Osteoblast (primary cell): ENCODE data around the gene PSD2. TPM values are rescaled to one million over a fixed set of nuclear protein-coding genes. Genes with fewer than 3 reads are reported as not detected.

ENCODE experiments used
- DNase-seq: peaks from one replicate; pipeline ENCODE4 v3.0.0; 2011; ENCODE audit warnings: low spot score, mixed read lengths; ENCODE audit not compliant: insufficient read length; ENCODE audit errors: missing footprints
- H2AFZ ChIP-seq: 2 replicates; pipeline ENCODE4 v1.6.0; 2011; ENCODE audit warnings: mild to moderate bottlenecking, low read length
- H3K27ac ChIP-seq: 2 replicates; pipeline ENCODE4 v1.5.1; 2011; ENCODE audit warnings: mild to moderate bottlenecking, low read depth, low read length, moderate library complexity
- H3K27me3 ChIP-seq: 2 replicates; pipeline ENCODE4 v1.6.0; 2012; ENCODE audit warnings: mild to moderate bottlenecking, control low read depth, inconsistent platforms, low read length, moderate library complexity; ENCODE audit not compliant: insufficient read depth
- H3K36me3 ChIP-seq: 2 replicates; pipeline ENCODE4 v1.5.1; 2011; ENCODE audit warnings: mild to moderate bottlenecking, low read length, control low read depth, moderate library complexity; ENCODE audit not compliant: insufficient read depth
- H3K4me1 ChIP-seq: 2 replicates; pipeline ENCODE4 v1.5.1; 2011; ENCODE audit warnings: mild to moderate bottlenecking, low read length, control low read depth, moderate library complexity; ENCODE audit not compliant: insufficient read depth
- H3K4me2 ChIP-seq: 2 replicates; pipeline ENCODE4 v1.6.0; 2011; ENCODE audit warnings: mild to moderate bottlenecking, low read length; ENCODE audit not compliant: insufficient read depth
- H3K4me3 ChIP-seq: fragments of 200-600 bp; sonication (generic); 3 replicates; pipeline ENCODE4 v1.5.1; 2012; ENCODE audit warnings: mild to moderate bottlenecking, low read length, inconsistent platforms; ENCODE audit not compliant: insufficient read depth
- H3K79me2 ChIP-seq: 2 replicates; pipeline ENCODE4 v1.6.0; 2012; ENCODE audit warnings: mild to moderate bottlenecking, low read length, control low read depth, inconsistent platforms; ENCODE audit not compliant: insufficient read depth
- H3K9me3 ChIP-seq: 2 replicates; pipeline ENCODE4 v1.5.1; 2011; ENCODE audit warnings: low read depth, low read length, control low read depth
- H4K20me1 ChIP-seq: 2 replicates; pipeline ENCODE4 v1.6.0; 2012; ENCODE audit warnings: mild to moderate bottlenecking, low read length, control low read depth; ENCODE audit not compliant: insufficient read depth
- total RNA-seq: library from RNA; depleted of rRNA; stranded (reverse); fragments of >200 nt; gene quantifications from 2 replicates; pipeline ENCODE4 v1.2.3, GENCODE V29; 2012
- TF ChIP-seq, protein P1 (sequence below): IDR thresholded peaks from 2 replicates; pipeline ENCODE4 v1.5.1; 2011; ENCODE audit warnings: mild to moderate bottlenecking, low read depth, low read length, moderate library complexity; ENCODE audit errors: extremely low read depth

The PSD2 gene
- total RNA-seq, 1 donor = 0.36 TPM

DNA sequence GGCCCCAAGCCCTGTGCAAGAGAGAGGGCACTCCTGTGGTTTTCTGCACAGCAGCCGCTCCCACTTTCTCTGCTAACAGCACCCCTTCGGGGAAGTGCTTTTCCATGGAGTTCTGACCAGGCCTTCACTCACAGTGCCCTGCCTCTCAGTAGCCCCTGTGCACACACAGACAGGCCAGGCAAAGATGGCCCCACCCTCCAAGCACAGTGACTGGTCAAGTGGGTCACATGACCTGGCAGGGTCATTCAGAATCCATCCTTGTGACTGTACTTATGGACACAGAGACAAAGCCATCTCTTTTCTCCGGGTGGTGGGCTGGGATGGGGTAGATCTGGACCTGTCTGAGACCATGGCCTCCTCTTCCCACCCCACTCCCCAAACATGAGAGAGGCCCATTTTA lies 82.5 kb downstream of the PSD2 start:
- no peak overlapping the region for H3K4me2 ChIP-seq
- H3K27me3 ChIP-seq = peaks cover 11% of the 10 kb centered on the region
- DNase-seq = no peak
- H3K4me3 ChIP-seq = no peak overlapping the region
- no peaks in the 10 kb centered on the region for H3K9me3 ChIP-seq
- TF ChIP-seq, protein P1, sequence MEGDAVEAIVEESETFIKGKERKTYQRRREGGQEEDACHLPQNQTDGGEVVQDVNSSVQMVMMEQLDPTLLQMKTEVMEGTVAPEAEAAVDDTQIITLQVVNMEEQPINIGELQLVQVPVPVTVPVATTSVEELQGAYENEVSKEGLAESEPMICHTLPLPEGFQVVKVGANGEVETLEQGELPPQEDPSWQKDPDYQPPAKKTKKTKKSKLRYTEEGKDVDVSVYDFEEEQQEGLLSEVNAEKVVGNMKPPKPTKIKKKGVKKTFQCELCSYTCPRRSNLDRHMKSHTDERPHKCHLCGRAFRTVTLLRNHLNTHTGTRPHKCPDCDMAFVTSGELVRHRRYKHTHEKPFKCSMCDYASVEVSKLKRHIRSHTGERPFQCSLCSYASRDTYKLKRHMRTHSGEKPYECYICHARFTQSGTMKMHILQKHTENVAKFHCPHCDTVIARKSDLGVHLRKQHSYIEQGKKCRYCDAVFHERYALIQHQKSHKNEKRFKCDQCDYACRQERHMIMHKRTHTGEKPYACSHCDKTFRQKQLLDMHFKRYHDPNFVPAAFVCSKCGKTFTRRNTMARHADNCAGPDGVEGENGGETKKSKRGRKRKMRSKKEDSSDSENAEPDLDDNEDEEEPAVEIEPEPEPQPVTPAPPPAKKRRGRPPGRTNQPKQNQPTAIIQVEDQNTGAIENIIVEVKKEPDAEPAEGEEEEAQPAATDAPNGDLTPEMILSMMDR = no peak
- no peaks in the 10 kb centered on the region for H4K20me1 ChIP-seq
- no peaks in the 10 kb centered on the region for H3K4me1 ChIP-seq
- no peaks in the 10 kb centered on the region for H3K79me2 ChIP-seq
- H2AFZ ChIP-seq = no peak overlapping the region
- H3K36me3 ChIP-seq = no peaks in the 10 kb centered on the region
- no peak overlapping the region for H3K27ac ChIP-seq

DNA sequence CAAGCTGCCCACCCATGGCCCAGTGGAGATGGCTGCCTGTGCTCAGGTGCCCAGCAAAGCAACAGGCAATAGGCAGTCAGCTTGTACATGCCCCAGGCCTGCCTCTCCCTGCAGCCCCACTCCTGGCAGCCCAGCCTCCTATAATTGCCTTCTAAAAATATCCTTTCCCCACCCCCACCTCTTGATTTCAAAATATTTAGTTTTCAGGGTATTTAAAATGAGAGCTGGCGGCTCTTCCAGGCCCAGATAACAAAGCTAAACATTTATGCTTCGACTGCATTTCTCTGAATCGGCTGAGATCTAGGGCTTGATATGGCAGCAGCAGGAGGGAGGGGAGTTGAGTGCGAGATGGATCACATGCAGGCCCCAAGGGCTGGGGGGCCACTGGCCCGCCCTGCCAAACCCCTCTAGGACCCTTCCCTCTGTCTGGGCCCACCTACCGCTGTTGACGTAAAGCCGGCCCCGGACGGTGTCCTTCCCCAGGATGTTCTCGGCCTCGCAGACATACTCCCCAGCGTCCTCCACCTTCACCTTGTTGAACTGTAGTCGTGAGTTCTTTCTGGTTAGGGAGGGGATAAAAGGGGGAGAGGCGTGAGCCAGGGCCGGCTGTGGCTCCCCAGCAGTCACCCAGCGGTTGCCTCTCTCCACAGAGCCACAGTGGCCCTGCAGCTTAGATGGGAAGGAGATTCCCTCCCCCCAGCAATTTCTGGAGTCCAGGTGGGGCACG lies 85.0 kb downstream of the PSD2 start:
- Histone ChIP-seq H3K27me3 (peaks cover 22% of the 10 kb centered on the region), H2AFZ (no peak overlapping the region), H3K79me2 (no peaks in the 10 kb centered on the region), H3K4me2 (no peak overlapping the region), H3K9me3 (no peaks in the 10 kb centered on the region), H3K4me3 (no peak overlapping the region), H3K4me1 (no peaks in the 10 kb centered on the region), H4K20me1 (no peaks in the 10 kb centered on the region), H3K36me3 (no peaks in the 10 kb centered on the region), H3K27ac (no peak overlapping the region)
- DNase-seq = no peak
- TF ChIP-seq, protein P1 = no peak

DNA sequence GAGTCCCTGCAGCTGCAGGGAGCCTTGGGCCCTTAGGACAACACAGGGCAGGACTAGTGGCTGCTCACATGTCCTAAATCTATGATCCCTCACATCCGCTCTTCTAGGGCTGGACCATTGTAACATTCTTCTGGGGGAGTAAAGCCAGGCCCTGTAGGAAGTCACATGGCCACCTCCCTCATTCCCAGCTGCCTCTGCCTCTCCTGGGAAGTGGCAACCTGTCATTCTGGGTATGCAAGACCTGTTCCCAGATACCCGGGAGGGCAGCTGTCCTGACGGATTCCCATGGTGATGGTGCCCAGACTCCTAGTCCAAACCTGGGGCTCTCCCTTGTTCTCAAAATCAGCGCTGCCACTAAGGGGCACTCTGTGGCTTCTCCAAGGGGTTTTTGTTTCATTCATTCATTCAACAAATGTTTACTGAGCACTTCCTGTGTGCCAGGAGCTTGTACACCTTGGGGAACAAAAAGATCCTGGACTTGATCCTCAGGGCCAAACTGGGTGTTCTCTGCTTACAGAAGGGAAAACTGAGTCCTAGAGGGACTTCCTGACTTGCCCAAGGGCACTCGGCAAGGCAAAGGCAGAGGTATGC lies 85.6 kb downstream of the PSD2 start:
- no peak overlapping the region for H3K4me3 ChIP-seq
- H4K20me1 ChIP-seq = no peaks in the 10 kb centered on the region
- DNase-seq = no peak
- H2AFZ ChIP-seq = no peak overlapping the region
- no peak overlapping the region for H3K27ac ChIP-seq
- H3K4me1 ChIP-seq = no peaks in the 10 kb centered on the region
- no peaks in the 10 kb centered on the region for H3K9me3 ChIP-seq
- no peaks in the 10 kb centered on the region for H3K36me3 ChIP-seq
- TF ChIP-seq, protein P1 = no peak
- peaks cover 28% of the 10 kb centered on the region for H3K27me3 ChIP-seq
- H3K79me2 ChIP-seq = no peaks in the 10 kb centered on the region
- H3K4me2 ChIP-seq = no peak overlapping the region

DNA sequence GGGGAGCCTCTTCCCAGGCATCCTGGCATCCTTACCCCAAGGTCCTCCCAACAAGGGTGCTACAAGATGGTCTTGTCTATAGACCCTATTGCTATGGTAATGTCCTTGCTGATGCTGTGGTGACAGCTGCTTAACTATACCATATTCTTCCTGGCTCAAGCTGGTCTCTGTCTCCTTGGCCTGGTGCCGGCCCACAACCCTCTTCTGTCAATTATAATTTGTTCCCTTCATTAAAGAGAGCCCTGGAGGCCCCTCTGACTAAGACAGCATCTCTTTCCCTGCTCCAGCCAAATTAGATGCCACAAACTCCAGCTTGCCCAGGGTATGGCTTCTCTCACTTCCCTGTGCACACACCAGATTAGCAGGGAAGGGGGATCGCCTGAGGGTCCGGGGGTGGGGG lies 86.7 kb downstream of the PSD2 start:
- H3K4me2 ChIP-seq = no peak overlapping the region
- H3K36me3 ChIP-seq = no peaks in the 10 kb centered on the region
- H3K27ac ChIP-seq = no peak overlapping the region
- H3K79me2 ChIP-seq = no peaks in the 10 kb centered on the region
- no peaks in the 10 kb centered on the region for H3K4me1 ChIP-seq
- H3K4me3 ChIP-seq = no peak overlapping the region
- TF ChIP-seq, protein P1 = no peak
- peaks cover 26% of the 10 kb centered on the region for H3K27me3 ChIP-seq
- DNase-seq = no peak
- H2AFZ ChIP-seq = no peak overlapping the region
- H4K20me1 ChIP-seq = no peaks in the 10 kb centered on the region
- H3K9me3 ChIP-seq = no peaks in the 10 kb centered on the region
